GM18519 (cell line): ENCODE data around the gene KLHL24.
A peak's percentile ranks its signal among the peaks of the same experiment; 100 is the strongest.
"Not testable (repeated sequence)": the region's sequence is repeated elsewhere in the genome, so short reads cannot be mapped to it uniquely, and the experiment has no call there.

Experiments used
- ATAC-seq: cut with Tn5 transposase; IDR thresholded peaks from one replicate; pipeline ENCODE4 v1.9.1; 2021; ENCODE audit warnings: mild to moderate bottlenecking, moderate library complexity; ENCODE audit not compliant: unreplicated experiment, low FRiP score

KLHL24 gene, protein sequence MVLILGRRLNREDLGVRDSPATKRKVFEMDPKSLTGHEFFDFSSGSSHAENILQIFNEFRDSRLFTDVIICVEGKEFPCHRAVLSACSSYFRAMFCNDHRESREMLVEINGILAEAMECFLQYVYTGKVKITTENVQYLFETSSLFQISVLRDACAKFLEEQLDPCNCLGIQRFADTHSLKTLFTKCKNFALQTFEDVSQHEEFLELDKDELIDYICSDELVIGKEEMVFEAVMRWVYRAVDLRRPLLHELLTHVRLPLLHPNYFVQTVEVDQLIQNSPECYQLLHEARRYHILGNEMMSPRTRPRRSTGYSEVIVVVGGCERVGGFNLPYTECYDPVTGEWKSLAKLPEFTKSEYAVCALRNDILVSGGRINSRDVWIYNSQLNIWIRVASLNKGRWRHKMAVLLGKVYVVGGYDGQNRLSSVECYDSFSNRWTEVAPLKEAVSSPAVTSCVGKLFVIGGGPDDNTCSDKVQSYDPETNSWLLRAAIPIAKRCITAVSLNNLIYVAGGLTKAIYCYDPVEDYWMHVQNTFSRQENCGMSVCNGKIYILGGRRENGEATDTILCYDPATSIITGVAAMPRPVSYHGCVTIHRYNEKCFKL

DNA sequence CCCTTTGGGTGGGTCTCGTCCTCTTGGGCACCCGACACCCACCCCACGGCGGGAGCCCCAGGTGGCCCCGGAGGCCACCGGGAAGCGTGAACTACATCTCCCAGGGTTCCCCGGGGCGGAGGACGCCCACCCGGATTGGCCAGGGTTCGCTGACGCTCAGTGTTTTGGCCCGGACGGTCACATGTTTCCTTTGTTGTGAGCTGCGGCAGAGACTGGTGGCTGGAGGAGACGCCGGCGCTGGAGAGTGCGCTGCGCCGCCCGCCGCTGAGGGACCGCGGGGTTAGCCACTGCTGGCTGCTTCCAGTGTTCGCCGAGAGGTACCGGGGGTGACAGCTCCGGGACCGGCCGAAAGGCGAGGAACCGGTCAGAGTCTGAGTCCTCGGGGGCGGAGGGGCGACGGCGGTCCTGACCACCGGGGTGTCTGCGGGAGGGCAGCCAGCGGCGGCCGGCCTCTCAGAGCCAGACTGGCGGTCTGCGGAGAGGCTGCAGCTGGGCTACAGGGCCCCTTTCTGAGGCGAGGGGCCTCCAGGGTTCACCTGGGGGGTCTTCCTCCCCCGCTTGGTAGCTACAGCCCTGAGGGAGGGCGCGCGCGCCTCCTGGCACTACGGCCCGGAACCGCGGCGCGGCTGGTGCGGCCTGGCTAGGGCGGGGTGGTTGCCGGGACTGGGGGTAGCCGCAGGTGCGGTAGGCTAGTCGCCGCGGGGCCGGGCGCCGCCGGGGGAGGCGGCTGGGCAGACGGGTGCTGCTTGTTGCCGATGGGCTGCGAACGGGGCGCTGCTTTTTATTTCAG, at the start of gene KLHL24:
KLHL24 (plus strand) TSS at position 193 of the 790 bp plus-strand sequence. CDS start 14,734 bp downstream, outside the sequence.
- peak; percentile 82 for ATAC-seq

DNA sequence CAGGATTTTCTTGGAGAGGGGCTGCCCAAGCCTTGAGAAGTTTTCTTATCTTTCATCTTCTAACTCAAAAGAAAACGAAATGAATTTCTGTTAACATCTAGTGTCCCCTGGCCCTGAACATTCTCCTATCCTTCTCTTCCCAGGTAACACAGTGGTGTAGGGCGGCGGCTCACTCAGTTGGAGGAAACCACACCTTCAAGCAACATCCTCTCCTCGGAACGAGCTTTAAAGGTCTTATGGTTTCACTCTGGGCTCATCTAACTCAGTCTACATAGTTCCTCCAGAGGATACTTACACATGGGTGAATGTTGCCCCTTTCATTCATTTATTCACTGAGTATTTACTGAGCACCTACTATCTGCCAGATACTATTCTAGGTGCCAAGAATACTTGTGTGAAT, 48.9 kb upstream of the KLHL24 start:
- ATAC-seq: no peak

DNA sequence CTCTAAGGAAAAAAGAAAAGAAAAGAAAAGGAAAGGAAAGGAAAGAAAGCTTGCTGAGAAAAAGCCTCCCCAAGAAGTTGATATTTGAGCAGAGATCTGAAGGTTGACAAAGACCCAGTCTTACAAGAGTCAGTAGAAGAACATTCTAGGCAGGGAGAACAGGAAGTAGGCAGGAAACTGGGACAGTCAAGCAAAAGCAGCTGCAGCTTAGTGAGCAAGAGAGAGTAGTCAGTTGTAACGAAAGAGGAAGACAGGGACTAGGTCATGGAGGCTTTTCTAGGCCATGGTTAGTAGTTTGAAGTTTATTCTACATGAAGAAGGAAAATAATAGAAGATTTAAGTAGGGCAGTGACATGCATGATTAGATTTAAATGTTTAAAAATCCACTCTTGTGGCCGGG, 48.1 kb upstream of the KLHL24 start:
- no peak for ATAC-seq

DNA sequence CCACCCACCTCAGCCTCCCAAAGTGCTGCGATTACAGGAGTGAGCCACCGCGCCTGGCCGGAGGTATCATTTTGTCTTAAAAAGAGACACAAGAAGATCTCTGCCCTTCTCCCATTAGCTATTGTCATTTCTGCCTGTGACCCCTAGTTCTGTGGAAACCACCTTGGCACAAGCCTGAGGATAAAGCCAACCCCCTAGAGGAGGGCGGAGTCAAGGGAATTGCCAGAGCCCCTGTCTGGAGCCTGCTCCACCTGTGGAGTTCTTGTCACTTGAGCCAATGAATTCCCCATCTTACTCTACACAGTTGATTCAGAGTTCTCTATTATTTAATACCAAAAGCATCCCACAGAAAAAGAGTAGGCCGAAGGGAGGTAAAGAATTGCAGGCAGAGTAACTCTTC, 45.0 kb upstream of the KLHL24 start:
- no peak for ATAC-seq

DNA sequence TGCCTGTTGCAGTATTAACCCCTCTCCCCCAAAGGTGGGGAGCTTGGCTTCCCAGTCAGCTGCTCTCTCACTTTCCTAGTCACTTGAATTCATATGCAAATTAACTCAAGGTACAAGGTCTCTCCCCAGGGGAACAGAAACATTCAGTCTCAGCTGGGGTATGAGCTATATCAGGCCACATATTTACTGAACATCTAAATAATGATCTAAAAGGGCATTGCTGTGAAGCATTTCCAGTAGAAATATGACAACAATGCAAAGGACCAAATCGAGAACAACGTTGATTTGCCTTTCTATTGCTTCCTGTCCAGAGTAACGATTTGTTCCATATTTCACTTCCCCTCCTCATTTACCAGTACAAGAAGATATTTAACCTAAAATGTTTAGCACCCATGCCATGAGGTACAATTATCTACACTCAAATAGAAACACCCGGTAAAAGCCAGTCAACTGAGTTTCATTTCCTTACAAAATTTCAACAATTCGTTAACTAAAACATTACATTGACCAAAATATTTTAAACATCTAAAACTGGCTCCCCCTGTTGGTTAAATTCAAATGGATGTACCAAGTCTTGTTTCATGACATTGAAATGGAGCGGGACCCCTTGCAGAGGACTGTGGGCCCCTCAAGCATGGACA, 43.4 kb upstream of the KLHL24 start:
- ATAC-seq: peak; percentile 87

DNA sequence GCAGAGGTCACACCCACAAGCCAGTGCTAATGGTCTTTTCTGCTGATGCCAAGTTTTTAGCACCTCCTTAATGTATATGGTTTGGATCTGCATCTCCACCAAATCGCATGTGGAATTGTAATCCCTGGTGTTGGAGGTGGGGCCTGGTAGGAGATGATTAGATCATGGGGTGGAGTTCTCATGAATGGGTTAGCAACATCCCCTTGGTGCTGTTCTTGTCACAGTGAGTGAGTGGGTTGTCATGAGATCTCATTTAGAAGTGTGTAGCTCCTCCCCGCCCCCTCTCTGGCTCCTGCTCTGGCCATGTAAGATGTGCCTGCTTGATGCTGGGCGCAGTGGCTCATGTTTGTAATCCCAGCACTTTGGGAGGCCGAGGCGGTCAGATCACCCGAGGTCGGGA, 42.6 kb upstream of the KLHL24 start:
- no peak for ATAC-seq

DNA sequence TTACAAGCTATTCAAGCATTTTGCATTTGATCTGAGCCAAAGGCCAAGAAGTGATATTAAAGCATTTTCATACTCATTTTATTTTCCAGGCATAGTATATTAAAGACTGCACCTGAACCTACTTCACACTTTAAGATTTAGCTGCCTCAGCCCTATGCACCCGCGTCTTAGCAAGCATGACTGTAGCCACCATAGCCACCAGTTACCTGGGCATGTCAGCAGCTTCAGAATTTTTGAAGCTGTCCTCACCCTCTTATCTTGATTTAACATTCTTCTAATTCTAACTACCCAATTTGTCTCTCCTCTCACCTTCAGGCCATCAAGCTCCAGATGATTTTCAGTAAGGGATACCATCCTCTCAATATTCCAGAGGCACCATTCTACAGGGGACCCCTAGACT, 40.8 kb upstream of the KLHL24 start:
- no peak for ATAC-seq

DNA sequence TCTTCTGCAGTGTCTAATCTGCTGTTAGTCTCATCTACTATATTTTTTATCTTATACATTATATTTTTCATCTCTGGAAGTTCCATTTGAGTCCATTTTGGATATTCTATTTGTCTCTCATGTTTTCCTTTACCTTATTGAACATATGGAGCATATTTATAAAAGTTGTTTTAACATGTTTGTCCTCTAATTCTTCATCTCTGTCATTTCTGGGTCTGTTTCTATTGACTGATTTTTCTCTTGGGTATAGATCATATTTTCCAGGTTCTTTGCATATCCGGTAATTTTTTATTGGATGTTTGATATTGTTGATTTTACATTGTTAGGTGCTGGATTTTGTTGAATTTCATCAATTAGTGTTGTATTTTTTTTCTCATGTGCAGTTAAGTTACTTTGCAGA, 37.5 kb upstream of the KLHL24 start:
- no peak for ATAC-seq

DNA sequence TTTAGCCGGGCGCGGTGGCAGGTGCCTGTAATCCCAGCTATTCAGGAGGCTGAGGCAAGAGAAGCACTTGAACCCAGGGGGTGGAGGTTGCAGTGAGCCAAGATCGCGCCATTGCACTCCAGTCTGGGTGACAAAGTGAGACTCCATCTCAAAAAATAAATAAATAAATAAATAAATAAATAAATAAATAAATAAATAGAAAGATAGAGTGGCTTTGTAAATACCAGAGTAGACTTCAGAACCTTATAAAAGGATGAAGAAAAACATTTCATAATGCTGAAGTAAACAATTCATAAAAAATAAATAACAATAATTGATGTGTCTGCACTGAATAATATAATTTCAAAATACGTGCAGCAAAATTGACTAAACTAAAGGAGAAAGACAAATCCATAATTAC, 24.1 kb upstream of the KLHL24 start:
- ATAC-seq: not testable (repeated sequence)

DNA sequence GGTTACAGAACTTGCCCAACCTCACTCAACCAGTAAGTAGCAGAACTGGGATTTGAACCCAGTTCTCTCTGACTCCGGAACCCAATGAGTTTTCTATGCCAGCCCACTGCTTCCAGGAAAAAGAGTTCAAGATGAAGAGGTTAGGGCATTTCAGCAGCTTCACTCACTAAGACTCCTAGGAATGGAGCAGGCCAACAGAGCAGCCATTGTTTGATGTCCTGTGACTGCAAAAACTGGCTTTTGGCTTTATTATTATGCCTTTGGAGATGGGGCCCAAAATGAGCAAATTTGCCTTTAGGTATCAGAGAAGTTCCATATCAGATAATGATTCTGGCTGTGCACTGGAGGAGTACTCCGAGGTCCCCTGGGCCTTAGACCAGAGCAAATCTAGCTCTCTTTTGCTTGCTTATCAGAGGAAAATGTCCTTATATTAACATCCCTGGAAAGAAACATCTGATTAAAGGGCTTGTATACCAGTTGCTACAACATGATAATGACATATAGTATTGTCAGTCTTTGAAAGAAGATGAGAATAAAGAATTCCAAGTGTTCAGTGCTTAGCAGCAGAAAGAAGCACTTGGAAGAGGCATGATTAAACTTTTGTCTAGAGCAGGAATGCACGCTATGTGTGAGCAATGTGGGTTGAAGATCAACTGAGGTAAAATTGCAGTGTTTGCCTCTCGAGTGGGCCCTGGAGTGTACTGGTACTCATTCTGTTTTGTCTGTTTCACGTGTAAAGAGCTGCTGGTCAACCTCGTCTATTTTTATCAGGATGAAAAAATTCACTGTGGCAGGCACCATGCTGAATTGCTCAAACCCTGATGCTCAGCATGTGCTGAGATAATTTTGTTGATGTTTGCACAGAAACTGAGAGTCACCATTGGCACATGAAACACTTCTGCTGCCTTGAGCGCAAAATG, 21.8 kb upstream of the KLHL24 start:
- ATAC-seq: no peak

DNA sequence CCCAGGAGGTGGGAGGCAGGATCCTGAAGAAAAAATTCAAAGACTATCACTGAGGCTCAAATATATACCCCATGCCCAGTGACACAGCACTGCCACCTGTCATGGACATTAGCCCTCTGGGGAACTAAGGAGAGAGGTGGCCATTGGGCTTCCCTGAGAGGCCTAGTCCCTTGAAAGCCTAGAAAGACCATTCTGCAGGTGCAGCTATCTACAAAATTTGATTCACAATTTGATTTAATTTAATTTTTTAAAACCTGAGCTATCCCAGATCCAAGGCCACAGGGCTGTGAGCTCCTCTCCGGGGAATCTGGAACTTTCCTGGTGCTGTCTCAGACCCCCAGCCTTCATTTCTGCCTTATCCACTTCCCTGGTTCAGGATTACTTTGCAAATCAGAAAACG, 16.9 kb upstream of the KLHL24 start:
- ATAC-seq: no peak

DNA sequence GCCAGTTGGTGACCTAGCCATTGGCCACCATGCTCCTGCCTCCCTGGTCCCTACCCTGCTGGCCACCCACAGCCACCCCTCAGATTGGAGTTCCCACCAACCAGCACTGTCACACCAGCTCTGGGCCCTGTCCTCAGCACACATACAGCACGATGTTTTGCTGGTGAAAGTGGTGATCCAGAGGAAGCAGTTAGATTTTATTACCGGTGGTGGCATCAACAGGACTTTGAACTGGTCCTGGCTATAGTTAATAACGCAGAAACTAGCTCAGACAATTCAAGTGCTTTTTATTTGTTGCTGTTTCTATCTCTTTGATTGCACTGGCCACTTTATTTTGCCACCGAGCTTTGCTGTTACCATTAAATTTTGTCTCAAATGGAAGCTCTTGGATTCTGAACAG, 16.4 kb upstream of the KLHL24 start:
- ATAC-seq: no peak

DNA sequence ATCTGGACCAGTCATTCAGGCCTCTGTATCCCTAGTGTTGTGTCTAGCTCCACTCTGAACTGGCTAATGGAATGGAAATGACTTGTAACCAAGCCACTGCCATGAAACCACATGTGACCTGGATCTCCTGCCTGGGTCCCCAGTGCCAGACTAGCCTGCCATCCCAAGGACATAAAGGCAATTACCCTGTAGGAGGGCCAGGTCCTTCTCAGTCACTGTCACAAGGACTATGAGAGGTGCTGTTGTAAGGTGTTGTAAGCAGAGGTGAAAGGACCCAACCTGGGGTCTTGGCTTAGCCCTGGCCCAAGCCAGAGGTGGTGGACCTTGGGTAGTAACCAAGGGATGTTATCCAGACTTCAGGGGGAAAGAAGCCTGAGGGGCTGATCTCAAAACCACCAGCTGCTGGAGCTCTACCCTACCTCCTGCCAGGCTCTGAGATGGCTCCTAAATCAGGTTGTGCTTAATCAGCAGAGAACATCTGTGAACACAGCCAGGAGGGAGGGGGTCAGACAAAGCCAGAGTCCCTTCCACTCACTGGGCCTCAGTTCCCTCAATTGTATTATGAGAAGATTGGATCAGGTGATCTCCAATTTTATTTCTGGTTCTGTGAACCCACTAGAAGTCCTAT, 15.7 kb upstream of the KLHL24 start:
- no peak for ATAC-seq

DNA sequence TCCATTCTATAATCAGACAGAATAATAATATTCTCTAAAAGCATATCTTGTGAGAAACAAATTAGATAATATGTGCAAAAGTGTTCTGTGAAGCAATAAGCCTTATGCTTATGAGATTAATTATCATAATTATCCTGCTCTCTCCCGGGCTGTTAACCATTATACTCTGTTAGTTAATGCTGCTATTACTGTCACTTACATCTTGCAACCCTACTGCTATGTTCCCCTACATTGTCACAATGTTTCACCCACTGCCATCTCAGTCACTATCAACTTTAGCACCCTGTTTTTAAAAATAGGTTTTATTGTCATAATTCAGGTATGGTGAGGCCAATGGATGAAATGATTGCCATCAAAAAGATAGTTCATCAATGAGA, 15.2 kb upstream of the KLHL24 start:
- no peak for ATAC-seq

DNA sequence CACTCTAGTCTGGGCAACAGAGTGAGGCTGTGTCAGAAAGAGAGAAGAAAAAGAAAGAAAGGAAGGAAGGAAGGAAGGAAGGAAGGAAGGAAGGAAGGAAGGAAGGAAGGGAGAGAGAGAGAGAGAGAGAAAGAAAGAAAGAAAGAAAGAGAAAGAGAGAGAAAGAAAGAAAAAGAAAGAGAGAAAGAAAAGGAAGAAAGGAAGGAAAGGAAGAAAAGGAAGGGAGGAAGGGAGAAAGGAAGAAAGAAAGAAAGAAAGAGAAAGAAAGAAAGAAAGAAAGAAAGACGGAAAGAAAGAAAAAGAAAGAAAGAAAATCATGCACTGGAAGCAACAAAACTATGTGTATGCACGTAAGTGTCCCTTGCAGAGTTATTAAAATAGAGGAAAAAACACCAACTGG, 12.9 kb upstream of the KLHL24 start:
- not testable (repeated sequence) for ATAC-seq

DNA sequence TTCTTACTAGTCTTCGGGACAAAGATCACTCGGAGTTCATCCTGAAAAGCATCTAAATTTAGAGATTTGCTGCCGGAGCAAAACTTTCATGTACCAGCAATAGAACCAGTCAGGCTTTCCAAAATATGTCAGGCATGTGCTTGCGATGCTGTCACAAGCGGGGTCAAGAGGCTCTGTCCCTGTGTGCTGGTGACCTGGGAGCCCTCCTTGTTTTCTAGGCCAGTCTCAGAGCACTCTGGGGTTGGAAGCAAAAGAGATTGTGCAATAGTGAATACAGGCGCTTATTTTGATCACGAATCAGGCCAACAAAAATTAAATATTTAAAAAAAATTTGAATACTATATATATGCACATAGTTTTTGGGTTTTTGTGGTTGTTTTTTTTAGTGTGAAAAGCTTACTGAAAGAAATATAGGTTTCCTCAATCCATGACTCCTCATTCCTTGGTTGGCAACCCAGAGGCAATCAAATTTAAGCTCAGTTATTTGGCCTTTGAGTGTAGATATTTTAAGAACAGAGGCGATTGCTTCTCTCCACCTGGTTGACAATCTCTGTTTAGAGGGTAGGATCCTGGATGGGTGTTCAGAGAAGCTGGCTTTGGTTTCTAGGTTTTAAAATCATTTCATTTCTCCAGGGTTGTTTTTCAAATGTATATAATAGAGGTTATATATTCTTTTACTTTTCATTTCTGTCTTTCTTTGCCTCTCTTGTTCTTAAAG, 8.4 kb upstream of the KLHL24 start:
- ATAC-seq: no peak

DNA sequence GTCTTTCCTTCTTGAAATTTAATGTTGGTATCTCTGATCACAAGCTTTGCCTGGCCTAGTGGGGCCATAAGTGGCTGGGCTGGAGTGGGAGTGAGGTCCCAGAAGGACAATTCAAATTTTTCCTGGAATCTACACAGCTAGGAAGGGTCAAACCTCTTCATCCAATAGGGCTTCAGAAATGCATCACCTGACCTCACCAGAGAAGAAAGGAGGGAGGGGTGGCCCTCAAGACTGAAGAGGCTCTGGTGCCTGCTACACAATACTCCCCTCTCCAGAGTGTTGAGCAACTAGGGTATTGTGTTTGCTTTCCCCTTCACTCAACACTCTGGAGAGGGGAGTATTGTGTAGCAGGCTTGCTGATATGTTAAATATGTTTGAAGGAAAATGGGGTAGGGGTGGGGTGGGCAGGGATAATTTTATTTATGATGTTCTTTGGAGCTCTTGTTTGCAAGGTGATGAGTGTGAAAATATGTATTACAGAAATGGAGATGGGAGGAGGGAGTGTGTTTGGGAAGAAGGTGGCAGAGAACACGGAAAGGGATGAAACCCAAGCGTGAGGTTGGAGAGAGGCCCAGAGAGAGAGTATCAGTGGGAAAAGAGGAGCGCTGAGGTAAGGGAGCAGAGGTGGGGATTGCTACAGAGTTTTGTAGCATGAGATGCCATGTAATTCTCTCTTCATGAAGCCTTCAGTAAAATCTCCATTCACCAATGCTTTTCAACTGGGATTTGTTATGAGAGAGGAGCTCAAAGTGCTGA, 5.7 kb upstream of the KLHL24 start:
- ATAC-seq: no peak

DNA sequence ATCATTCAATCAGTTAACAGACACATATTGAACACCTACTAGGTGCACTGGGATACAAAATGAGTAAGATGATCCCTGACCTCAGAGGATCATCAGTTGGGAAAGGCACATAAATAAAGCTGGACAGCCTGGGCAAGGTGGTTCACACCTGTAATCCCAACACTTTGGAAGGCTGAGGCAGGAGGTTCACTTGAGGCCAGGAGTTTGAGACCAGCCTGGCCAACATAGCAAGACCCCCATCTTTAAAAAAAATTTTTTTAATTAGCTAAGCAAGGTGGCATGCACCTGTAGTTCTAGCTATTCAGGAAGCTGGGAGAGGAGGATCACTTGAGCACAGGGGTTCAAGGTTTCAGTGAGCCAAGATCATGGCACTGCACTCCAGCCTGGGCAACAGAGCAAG, 3.7 kb upstream of the KLHL24 start:
- ATAC-seq: no peak
